ENCODE results near the gene NXPE3.

The NXPE3 gene

GRCh38 chr3:101828691-101829436 lies 49.9 kb downstream of the NXPE3 start:
- no peak for DNase-seq (ENCODE audit: low spot score)

- no peak for DNase-seq (ENCODE audit: low spot score)
Measured at GRCh38 chr3:101829437-101829830, 50.4 kb downstream of the NXPE3 start.

- DNase-seq (ENCODE audit: low spot score): no peak
Measured at GRCh38 chr3:101829874-101830273, 50.9 kb downstream of the NXPE3 start.

- DNase-seq (ENCODE audit: low spot score): no peak
Measured at GRCh38 chr3:101833446-101833974, 54.5 kb downstream of the NXPE3 start.

- DNase-seq (ENCODE audit: low spot score): no peak
Measured at GRCh38 chr3:101835676-101836075, 56.7 kb downstream of the NXPE3 start.

- DNase-seq (ENCODE audit: low spot score): no peak
Measured at GRCh38 chr3:101836160-101836559, 57.1 kb downstream of the NXPE3 start.

GRCh38 chr3:101836652-101837598 lies 57.9 kb downstream of the NXPE3 start:
- DNase-seq (ENCODE audit: low spot score): no peak

GRCh38 chr3:101838691-101839090 lies 59.7 kb downstream of the NXPE3 start:
- DNase-seq (ENCODE audit: low spot score): no peak

GRCh38 chr3:101840066-101840465 lies 61.1 kb downstream of the NXPE3 start:
- DNase-seq (ENCODE audit: low spot score): no peak

- no peak for DNase-seq (ENCODE audit: low spot score)
Measured at GRCh38 chr3:101842245-101842934, 63.4 kb downstream of the NXPE3 start.

- DNase-seq (ENCODE audit: low spot score): no peak
Measured at GRCh38 chr3:101842935-101843330, 63.9 kb downstream of the NXPE3 start.

GRCh38 chr3:101845425-101845824 lies 66.4 kb downstream of the NXPE3 start:
- no peak for DNase-seq (ENCODE audit: low spot score)

- DNase-seq (ENCODE audit: low spot score): no peak
Measured at GRCh38 chr3:101846709-101847108, 67.7 kb downstream of the NXPE3 start.

GRCh38 chr3:101847328-101847727 lies 68.3 kb downstream of the NXPE3 start:
- DNase-seq (ENCODE audit: low spot score): no peak

- no peak for DNase-seq (ENCODE audit: low spot score)
Measured at GRCh38 chr3:101848326-101848725, 69.3 kb downstream of the NXPE3 start.

- peak; percentile 62 for DNase-seq (ENCODE audit: low spot score)
Measured at GRCh38 chr3:101848754-101849713, 70.0 kb downstream of the NXPE3 start, which contains the start of gene NFKBIZ. Gene NFKBIZ (plus strand): TSS chr3:101849514. CDS start chr3:101849629, 115 bp downstream.

GRCh38 chr3:101849714-101850245 lies 70.8 kb downstream of the NXPE3 start:
- peak; percentile 37 for DNase-seq (ENCODE audit: low spot score)

- no peak for DNase-seq (ENCODE audit: low spot score)
Measured at GRCh38 chr3:101850246-101851051, 71.4 kb downstream of the NXPE3 start.

- no peak for DNase-seq (ENCODE audit: low spot score)
Measured at GRCh38 chr3:101851072-101851770, 72.2 kb downstream of the NXPE3 start.

All from SK-N-DZ (cell line).